ENCODE measurements around the gene PRMT1.

- no peak for TF ChIP-seq CTCF (IDR thresholded peaks at IDR 0.05)
- peak; percentile 99 to 100 for TF ChIP-seq POLR2AphosphoS5 (IDR thresholded peaks at IDR 0.05; ENCODE audit: insufficient read depth in 1 of 2, low read depth in 1 of 2)
- TF ChIP-seq POLR2A (IDR thresholded peaks at IDR 0.05), result peak; percentile 91 to 96
Measured at GRCh38 chr19:49641688-49642491, 35.2 kb upstream of the PRMT1 start, which contains the start of gene SCAF1.
